Thyroid gland (tissue), 4 donors: ENCODE data around the gene RTTN.

Source experiments
- CTCF ChIP-seq, 6 experiments: fragments of 200-600 bp in 3 of 6; fragments of 450-650 bp in 3 of 6; sonication (generic) in 3 of 6; IDR thresholded peaks; one replicate each; pipeline ENCODE4 v1.5.1; 2016 to 2019; ENCODE audit warnings: antibody characterized with exemption in 6 of 6, mild to moderate bottlenecking in 2 of 6, inconsistent platforms in 1 of 6, moderate library complexity in 1 of 6
- POLR2A ChIP-seq, 2 donors: fragments of 450-650 bp; IDR thresholded peaks; one replicate each; pipeline ENCODE4 v1.6.1; 2017; ENCODE audit warnings: antibody characterized with exemption in 2 of 2, mild to moderate bottlenecking in 2 of 2, moderate library complexity in 1 of 2

GRCh38 chr18:70059684-70060083 lies 145.8 kb downstream of the RTTN start:
- no peak for TF ChIP-seq CTCF (IDR thresholded peaks at IDR 0.05)
- no peak for TF ChIP-seq POLR2A (IDR thresholded peaks at IDR 0.05)
